BE2C (cell line): Measurements from ENCODE around the gene RAMAC.

ENCODE experiments used
- DNase-seq: peaks from one replicate; pipeline ENCODE4 v3.0.0-alpha.2; 2020
- H3K27me3 ChIP-seq: fragments of 250-450 bp; sonication (Bioruptor Pico); 2 replicates; pipeline ENCODE4 v1.5.1; 2020; ENCODE audit warnings: mild to moderate bottlenecking
- H3K36me3 ChIP-seq: fragments of 250-450 bp; sonication (Bioruptor Pico); 2 replicates; pipeline ENCODE4 v1.5.1; 2020; ENCODE audit warnings: mild to moderate bottlenecking
- H3K4me1 ChIP-seq: fragments of 250-450 bp; sonication (Bioruptor Pico); 2 replicates; pipeline ENCODE4 v1.5.1; 2020
- H3K4me3 ChIP-seq: 2 replicates; pipeline ENCODE4 v1.5.1; 2011; ENCODE audit warnings: low read depth, low read length
- H3K9me3 ChIP-seq: fragments of 250-450 bp; sonication (Bioruptor Pico); 2 replicates; pipeline ENCODE4 v1.5.1; 2020
- TF ChIP-seq, protein P1 (sequence below): IDR thresholded peaks from 2 replicates; pipeline ENCODE4 v1.5.1; 2012; ENCODE audit warnings: mild to moderate bottlenecking, low read depth, low read length

RAMAC gene

DNA sequence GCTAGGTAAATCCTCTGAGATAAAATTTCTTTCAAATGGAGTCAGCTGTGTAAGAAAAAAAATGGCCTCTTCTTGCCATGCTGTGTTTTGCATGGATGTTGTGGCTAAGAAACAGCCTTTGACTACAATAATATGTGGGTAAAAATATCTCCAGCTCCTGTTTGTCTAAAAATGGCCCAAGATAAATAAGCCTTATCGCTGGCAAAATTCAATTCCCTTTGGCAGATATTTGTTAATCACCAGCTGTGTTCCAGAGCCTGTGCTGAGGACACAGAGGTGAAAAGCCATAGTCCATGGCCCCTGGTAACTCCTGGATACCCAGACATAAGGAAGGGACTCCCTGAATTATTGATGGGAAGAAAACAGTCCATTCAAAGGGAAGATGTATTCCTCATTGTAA, 15.3 kb upstream of the RAMAC start:
- H3K9me3 ChIP-seq, result no peaks in the 10 kb centered on the region
- peaks cover 17% of the 10 kb centered on the region for H3K4me1 ChIP-seq
- TF ChIP-seq, protein P1, sequence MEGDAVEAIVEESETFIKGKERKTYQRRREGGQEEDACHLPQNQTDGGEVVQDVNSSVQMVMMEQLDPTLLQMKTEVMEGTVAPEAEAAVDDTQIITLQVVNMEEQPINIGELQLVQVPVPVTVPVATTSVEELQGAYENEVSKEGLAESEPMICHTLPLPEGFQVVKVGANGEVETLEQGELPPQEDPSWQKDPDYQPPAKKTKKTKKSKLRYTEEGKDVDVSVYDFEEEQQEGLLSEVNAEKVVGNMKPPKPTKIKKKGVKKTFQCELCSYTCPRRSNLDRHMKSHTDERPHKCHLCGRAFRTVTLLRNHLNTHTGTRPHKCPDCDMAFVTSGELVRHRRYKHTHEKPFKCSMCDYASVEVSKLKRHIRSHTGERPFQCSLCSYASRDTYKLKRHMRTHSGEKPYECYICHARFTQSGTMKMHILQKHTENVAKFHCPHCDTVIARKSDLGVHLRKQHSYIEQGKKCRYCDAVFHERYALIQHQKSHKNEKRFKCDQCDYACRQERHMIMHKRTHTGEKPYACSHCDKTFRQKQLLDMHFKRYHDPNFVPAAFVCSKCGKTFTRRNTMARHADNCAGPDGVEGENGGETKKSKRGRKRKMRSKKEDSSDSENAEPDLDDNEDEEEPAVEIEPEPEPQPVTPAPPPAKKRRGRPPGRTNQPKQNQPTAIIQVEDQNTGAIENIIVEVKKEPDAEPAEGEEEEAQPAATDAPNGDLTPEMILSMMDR, result no peak
- H3K27me3 ChIP-seq, result no peaks in the 10 kb centered on the region
- H3K36me3 ChIP-seq, result no peaks in the 10 kb centered on the region
- no peak overlapping the region for H3K4me3 ChIP-seq
- DNase-seq, result no peak

DNA sequence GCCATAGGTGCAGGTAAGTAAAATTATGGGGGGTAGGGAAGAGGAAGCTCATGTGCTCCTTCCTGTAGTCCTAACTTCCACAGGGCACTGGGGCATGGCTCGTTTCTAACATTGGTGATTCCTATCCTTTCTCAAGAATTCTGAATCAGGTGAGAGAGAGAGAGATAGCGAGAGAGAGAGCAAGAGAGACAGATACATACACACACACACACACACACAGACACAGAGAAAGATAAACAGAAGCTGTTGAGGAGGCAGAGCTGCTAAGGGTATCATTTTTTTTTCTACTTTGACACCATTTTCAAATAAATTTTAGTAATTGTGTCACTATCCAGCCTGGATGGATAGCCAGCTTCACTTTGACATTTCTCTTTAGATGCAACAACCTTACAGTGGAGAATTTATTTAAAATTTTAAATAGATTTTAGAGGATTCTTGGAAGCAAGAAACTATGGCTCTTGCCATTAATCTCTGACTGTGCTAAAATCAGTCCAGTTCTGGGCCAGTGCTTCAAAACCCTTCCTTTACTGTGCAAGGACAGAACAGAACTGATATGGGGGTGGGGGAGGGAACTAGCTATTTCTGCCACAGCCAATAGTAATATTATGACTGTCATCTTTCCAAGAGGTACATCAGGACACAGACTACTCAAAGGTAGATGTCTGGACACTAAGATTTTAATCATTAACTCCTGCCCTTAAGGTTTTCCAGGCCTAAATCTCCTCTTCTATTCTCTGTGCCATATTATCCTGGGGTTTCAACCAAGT, 14.6 kb upstream of the RAMAC start:
- H3K4me1 ChIP-seq, result peaks cover 17% of the 10 kb centered on the region
- no peak for DNase-seq
- no peaks in the 10 kb centered on the region for H3K36me3 ChIP-seq
- no peaks in the 10 kb centered on the region for H3K27me3 ChIP-seq
- no peaks in the 10 kb centered on the region for H3K9me3 ChIP-seq
- TF ChIP-seq, protein P1, result no peak
- H3K4me3 ChIP-seq, result no peak overlapping the region

DNA sequence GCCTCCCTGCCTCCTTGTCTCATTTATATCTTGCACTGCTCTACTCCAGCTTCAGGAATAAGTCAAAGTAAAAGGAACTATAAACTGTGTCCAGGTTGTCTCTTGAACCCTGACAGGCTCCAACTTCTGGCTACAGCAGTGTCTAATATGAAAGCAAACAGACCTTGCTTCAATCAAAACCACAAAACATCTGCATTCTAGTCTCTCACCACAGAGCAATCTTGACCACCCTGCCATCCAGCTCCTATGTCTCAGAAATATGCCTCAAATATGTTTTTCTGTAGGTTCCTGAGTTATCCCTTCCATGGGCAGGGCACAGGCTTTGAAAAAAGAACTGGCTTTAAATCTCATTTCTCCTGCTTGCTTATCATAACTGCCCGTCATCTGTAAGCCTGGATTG, 13.0 kb upstream of the RAMAC start:
- Histone ChIP-seq H3K9me3 (no peaks in the 10 kb centered on the region), H3K4me1 (peaks cover 17% of the 10 kb centered on the region), H3K4me3 (no peak overlapping the region), H3K27me3 (no peaks in the 10 kb centered on the region), H3K36me3 (no peaks in the 10 kb centered on the region)
- TF ChIP-seq, protein P1, result no peak
- no peak for DNase-seq

DNA sequence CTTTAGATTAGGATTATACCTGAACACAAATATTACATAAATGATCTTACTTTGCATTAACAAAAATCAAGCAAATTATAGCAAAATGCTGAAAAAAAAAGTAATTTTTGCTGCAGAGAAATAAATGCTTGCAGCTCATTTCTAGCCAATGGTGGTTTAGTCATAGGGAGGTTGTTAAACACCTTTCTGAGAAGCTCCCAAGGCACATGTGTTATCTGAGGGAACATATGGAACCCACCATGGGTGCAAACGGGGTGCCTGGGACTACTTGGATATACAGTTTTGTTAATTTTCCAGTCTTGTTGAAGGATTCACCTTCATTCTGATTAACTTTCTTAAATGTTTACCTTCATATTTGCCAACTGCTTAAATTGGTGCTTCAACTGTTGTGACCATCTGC, 8.9 kb upstream of the RAMAC start:
- no peak for DNase-seq
- Histone ChIP-seq H3K9me3 (no peaks in the 10 kb centered on the region), H3K4me3 (no peak overlapping the region), H3K36me3 (no peaks in the 10 kb centered on the region), H3K4me1 (no peaks in the 10 kb centered on the region), H3K27me3 (no peaks in the 10 kb centered on the region)
- TF ChIP-seq, protein P1, result no peak

GRCh38 chr15:82978438-82978837, 7.6 kb upstream of the RAMAC start:
- H3K4me1 ChIP-seq, result no peaks in the 10 kb centered on the region

DNA sequence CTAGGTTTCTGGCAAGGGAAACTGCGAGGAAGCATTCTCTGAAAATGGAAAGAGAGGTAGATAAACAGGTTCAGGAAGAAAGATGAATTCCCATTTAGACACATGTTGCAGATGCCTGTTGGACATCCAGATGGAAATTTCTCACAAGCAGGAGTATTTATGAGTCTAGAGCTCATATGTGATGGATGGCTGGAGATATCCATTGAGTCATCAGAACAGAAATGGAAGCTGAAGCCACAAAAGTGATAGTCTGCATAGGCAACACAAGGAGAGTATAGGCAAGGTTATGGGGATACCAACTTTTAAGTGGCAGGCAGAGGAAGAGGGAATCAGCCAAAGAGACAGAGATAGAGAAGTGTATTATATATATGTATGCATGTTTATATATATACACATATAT, 6.3 kb upstream of the RAMAC start:
- Histone ChIP-seq H3K9me3 (no peaks in the 10 kb centered on the region), H3K4me3 (no peak overlapping the region), H3K4me1 (no peaks in the 10 kb centered on the region), H3K27me3 (no peaks in the 10 kb centered on the region), H3K36me3 (no peaks in the 10 kb centered on the region)
- TF ChIP-seq, protein P1, result no peak
- DNase-seq, result no peak

More at GRCh38 chr15:82978438-82978837, 7.6 kb upstream of the RAMAC start:
- DNase-seq, result no peak
- Histone ChIP-seq H3K9me3 (no peaks in the 10 kb centered on the region), H3K4me3 (no peak overlapping the region), H3K27me3 (no peaks in the 10 kb centered on the region), H3K36me3 (no peaks in the 10 kb centered on the region)
- TF ChIP-seq, protein P1, result no peak
